Testis (tissue), 2 donors: ENCODE measurements around the gene MEGF10.

Source experiments
- POLR2A ChIP-seq: fragments of 450-650 bp; IDR thresholded peaks from one replicate; pipeline ENCODE4 v1.6.1; 2017; ENCODE audit warnings: antibody characterized with exemption, mild to moderate bottlenecking, moderate library complexity
- TF ChIP-seq, protein P1 (sequence below), 3 experiments: fragments of 450-650 bp in 2 of 3; fragments of 200-600 bp in 1 of 3; sonication (generic) in 1 of 3; IDR thresholded peaks; one replicate each; pipeline ENCODE4 v1.5.1; 2016 to 2019; ENCODE audit warnings: antibody characterized with exemption in 3 of 3, mild to moderate bottlenecking in 2 of 3, moderate library complexity in 1 of 3

- TF ChIP-seq, protein P1, sequence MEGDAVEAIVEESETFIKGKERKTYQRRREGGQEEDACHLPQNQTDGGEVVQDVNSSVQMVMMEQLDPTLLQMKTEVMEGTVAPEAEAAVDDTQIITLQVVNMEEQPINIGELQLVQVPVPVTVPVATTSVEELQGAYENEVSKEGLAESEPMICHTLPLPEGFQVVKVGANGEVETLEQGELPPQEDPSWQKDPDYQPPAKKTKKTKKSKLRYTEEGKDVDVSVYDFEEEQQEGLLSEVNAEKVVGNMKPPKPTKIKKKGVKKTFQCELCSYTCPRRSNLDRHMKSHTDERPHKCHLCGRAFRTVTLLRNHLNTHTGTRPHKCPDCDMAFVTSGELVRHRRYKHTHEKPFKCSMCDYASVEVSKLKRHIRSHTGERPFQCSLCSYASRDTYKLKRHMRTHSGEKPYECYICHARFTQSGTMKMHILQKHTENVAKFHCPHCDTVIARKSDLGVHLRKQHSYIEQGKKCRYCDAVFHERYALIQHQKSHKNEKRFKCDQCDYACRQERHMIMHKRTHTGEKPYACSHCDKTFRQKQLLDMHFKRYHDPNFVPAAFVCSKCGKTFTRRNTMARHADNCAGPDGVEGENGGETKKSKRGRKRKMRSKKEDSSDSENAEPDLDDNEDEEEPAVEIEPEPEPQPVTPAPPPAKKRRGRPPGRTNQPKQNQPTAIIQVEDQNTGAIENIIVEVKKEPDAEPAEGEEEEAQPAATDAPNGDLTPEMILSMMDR (IDR thresholded peaks at IDR 0.05): no peak
- TF ChIP-seq POLR2A: no peak
These were observed 18.3 kb downstream of the MEGF10 start for GRCh38 chr5:127308945-127309344.
